Measurements from ENCODE around the gene CMSS1.

GRCh38 chr3:100033903-100034471 is 216.3 kb downstream of the CMSS1 start:
- TF ChIP-seq POLR2A (IDR thresholded peaks at IDR 0.05) (no peak), CTCF (IDR thresholded peaks at IDR 0.05 in 4 of 5, conservative IDR thresholded peaks at IDR 0.05 in 1 of 5) (no peak)
